ENCODE measurements around the gene CCDC197. TPM values are rescaled to one million over a fixed set of nuclear protein-coding genes. Genes with fewer than 3 reads are reported as not detected.

Gene CCDC197
- total RNA-seq, 1 experiment from 2014 or later, result not detected

DNA sequence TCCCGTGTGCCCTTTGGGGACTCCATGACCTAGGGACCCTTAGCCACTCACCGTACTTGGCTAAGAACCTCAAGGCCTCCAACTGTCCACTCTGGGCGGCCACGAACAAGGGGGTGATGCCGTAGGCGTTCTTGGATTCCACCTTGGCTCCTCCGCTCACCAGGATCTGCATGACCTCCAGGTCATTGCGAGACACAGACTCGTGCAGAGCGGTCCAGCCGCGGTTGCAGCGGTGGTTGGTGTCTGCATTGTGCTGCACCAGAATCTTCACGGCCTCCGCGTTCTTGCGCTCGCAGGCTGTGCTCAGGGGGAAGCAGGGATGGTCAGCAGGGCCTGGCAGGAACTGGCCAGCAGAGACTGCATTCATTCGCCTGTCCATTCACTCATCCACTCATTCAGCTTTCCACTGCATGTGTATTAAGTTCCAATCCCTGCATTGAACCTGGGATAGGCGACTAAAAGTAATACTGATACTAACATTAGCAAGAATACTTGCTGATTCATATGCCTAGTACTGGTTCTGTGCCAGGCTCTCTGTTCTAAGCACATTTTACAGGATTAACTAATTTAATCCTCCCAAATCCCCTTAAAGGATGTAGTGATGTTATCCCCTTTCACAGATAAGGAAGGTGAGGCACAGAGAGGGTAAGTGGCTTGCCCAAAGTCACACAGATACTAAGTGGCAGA, 46.0 kb upstream of the CCDC197 start (continued):
- TF ChIP-seq, protein P1, sequence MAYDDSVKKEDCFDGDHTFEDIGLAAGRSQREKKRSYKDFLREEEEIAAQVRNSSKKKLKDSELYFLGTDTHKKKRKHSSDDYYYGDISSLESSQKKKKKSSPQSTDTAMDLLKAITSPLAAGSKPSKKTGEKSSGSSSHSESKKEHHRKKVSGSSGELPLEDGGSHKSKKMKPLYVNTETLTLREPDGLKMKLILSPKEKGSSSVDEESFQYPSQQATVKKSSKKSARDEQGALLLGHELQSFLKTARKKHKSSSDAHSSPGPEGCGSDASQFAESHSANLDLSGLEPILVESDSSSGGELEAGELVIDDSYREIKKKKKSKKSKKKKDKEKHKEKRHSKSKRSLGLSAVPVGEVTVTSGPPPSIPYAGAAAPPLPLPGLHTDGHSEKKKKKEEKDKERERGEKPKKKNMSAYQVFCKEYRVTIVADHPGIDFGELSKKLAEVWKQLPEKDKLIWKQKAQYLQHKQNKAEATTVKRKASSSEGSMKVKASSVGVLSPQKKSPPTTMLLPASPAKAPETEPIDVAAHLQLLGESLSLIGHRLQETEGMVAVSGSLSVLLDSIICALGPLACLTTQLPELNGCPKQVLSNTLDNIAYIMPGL (CRISPR knock-in tag; IDR thresholded peaks at IDR 0.05), result no peak
- TF ChIP-seq, protein P2, sequence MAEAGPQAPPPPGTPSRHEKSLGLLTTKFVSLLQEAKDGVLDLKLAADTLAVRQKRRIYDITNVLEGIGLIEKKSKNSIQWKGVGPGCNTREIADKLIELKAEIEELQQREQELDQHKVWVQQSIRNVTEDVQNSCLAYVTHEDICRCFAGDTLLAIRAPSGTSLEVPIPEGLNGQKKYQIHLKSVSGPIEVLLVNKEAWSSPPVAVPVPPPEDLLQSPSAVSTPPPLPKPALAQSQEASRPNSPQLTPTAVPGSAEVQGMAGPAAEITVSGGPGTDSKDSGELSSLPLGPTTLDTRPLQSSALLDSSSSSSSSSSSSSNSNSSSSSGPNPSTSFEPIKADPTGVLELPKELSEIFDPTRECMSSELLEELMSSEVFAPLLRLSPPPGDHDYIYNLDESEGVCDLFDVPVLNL (CRISPR knock-in tag; IDR thresholded peaks at IDR 0.05; ENCODE audit: borderline replicate concordance, low read depth), result no peak
- TF ChIP-seq GABPB1 (CRISPR knock-in tag; IDR thresholded peaks at IDR 0.05) (no peak), ATF1 (CRISPR knock-in tag; IDR thresholded peaks at IDR 0.05) (no peak)
- TF ChIP-seq, protein P3, sequence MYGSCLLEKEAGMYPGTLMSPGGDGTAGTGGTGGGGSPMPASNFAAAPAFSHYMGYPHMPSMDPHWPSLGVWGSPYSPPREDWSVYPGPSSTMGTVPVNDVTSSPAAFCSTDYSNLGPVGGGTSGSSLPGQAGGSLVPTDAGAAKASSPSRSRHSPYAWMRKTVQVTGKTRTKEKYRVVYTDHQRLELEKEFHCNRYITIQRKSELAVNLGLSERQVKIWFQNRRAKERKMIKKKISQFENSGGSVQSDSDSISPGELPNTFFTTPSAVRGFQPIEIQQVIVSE (CRISPR knock-in tag; IDR thresholded peaks at IDR 0.05; ENCODE audit: borderline replicate concordance), result no peak
- TF ChIP-seq, protein P4, sequence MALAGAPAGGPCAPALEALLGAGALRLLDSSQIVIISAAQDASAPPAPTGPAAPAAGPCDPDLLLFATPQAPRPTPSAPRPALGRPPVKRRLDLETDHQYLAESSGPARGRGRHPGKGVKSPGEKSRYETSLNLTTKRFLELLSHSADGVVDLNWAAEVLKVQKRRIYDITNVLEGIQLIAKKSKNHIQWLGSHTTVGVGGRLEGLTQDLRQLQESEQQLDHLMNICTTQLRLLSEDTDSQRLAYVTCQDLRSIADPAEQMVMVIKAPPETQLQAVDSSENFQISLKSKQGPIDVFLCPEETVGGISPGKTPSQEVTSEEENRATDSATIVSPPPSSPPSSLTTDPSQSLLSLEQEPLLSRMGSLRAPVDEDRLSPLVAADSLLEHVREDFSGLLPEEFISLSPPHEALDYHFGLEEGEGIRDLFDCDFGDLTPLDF (CRISPR knock-in tag; IDR thresholded peaks at IDR 0.05), result no peak

DNA sequence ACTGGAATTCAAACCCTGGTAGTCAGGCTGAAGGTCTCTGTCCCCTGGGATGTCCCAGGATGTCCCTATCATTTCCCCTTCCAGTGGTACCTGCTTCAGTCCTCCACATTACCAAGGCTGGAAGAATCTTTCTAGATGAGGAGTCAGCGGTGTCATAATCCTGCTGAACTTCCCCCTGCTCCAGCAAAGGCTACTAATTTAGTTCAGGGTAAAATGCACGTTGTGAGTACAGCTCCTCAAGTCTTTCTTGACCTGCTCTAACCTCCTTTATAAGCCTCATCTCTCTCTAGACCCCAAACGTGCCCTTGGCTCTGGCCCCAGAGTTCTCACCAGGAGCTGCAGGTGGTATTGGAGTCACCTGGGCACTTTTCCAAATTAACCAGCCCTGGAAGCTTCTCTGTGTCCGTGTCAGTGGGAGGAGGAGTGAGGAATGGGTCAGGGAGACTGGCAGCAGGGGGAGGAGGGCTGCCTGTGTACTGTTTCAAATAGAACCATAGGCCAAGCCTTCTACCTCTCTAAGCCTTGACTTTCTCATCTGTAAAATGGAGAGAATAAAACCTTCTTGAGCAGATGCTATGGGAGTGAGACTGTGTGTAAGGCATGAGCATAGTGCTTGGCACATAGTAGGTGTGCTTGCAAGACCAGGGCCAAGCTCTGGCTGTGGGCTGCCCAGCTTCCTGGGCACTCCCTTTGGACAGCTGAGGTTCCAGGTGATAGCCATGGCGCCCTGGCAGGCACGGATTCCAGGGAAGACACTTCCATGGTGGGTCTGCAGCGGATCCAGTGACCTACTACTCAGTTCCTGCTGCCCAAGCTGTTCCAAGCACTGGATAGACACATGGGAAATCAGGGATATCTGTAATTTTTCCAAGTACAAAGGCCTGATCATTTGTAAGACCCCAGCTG, 45.2 kb upstream of the CCDC197 start:
- no peaks in the 10 kb centered on the region for H3K9me3 Mint-ChIP-seq
- ChIA-PET CTCF (interaction anchor here (0.6 to 5.9 kb wide), 4 partner anchors 11 to 51 kb away, joined by 3 to 66 read pairs (median 6); no protein-coding TSS in a partner anchor), POLR2A (no interaction called here)
- H3K36me3 Mint-ChIP-seq, result no peaks in the 10 kb centered on the region
- no peaks in the 10 kb centered on the region for H3K27me3 Mint-ChIP-seq (ENCODE audit: low read depth)
- no peak overlapping the region for H3K27ac Mint-ChIP-seq
- no peak for ATAC-seq
- no peak for TF ChIP-seq ZNF423 (CRISPR knock-in tag; IDR thresholded peaks at IDR 0.05)
- TF ChIP-seq, protein P5, sequence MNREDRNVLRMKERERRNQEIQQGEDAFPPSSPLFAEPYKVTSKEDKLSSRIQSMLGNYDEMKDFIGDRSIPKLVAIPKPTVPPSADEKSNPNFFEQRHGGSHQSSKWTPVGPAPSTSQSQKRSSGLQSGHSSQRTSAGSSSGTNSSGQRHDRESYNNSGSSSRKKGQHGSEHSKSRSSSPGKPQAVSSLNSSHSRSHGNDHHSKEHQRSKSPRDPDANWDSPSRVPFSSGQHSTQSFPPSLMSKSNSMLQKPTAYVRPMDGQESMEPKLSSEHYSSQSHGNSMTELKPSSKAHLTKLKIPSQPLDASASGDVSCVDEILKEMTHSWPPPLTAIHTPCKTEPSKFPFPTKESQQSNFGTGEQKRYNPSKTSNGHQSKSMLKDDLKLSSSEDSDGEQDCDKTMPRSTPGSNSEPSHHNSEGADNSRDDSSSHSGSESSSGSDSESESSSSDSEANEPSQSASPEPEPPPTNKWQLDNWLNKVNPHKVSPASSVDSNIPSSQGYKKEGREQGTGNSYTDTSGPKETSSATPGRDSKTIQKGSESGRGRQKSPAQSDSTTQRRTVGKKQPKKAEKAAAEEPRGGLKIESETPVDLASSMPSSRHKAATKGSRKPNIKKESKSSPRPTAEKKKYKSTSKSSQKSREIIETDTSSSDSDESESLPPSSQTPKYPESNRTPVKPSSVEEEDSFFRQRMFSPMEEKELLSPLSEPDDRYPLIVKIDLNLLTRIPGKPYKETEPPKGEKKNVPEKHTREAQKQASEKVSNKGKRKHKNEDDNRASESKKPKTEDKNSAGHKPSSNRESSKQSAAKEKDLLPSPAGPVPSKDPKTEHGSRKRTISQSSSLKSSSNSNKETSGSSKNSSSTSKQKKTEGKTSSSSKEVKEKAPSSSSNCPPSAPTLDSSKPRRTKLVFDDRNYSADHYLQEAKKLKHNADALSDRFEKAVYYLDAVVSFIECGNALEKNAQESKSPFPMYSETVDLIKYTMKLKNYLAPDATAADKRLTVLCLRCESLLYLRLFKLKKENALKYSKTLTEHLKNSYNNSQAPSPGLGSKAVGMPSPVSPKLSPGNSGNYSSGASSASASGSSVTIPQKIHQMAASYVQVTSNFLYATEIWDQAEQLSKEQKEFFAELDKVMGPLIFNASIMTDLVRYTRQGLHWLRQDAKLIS (CRISPR knock-in tag; IDR thresholded peaks at IDR 0.05; ENCODE audit: borderline replicate concordance), result no peak
- no peak for DNase-seq (ENCODE audit: low spot score)
- no peak overlapping the region for H3K4me3 Mint-ChIP-seq
- peaks cover 26% of the 10 kb centered on the region for H3K4me1 Mint-ChIP-seq

DNA sequence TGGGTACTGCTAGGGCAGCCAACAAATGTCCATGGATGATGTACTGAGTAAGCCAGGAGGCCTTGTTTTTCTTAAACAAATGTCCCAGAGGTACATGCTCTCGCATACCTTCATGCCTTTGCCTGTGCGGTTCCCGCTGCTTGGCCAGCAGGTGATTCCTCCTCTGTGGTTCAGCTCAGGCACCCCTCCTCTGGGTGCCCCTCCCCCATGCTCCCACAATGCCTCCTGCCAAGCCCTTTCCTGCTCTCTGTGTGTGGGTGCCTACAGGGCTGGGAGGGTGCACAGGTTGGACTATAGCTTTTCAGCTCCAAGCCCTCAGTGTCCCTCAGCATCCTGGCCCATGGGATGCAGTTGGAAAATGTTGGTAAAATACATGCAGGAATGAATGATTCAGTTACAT, 44.3 kb upstream of the CCDC197 start:
- ChIA-PET POLR2A (no interaction called here), CTCF (interaction anchor here (0.9 to 5.9 kb wide), 3 partner anchors 13 to 50 kb away, joined by 4 to 66 read pairs (median 7); no protein-coding TSS in a partner anchor)
- TF ChIP-seq SP1 (CRISPR knock-in tag; conservative IDR thresholded peaks at IDR 0.05), result no peak
- TF ChIP-seq IRF2 (CRISPR knock-in tag; IDR thresholded peaks at IDR 0.05; ENCODE audit: borderline replicate concordance, low read depth), result no peak
- no peak for TF ChIP-seq SMAD4 (CRISPR knock-in tag; IDR thresholded peaks at IDR 0.05)
- TF ChIP-seq, protein P6, sequence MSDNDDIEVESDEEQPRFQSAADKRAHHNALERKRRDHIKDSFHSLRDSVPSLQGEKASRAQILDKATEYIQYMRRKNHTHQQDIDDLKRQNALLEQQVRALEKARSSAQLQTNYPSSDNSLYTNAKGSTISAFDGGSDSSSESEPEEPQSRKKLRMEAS (CRISPR knock-in tag; IDR thresholded peaks at IDR 0.05), result no peak
- Mint-ChIP-seq H3K4me1 (peaks cover 26% of the 10 kb centered on the region), H3K27ac (no peak overlapping the region), H3K27me3 (ENCODE audit: low read depth) (no peaks in the 10 kb centered on the region), H3K4me3 (no peak overlapping the region), H3K36me3 (no peaks in the 10 kb centered on the region), H3K9me3 (no peaks in the 10 kb centered on the region)
- DNase-seq (ENCODE audit: low spot score) (no peak), ATAC-seq (no peak)

Measured in WTC11 (cell line).